Measurements from ENCODE around the gene CDH4. TPM values are rescaled to one million over a fixed set of nuclear protein-coding genes. Genes with fewer than 3 reads are reported as not detected.

CDH4 gene
- total RNA-seq, 1 experiment from 2014 or later, result not detected

DNA sequence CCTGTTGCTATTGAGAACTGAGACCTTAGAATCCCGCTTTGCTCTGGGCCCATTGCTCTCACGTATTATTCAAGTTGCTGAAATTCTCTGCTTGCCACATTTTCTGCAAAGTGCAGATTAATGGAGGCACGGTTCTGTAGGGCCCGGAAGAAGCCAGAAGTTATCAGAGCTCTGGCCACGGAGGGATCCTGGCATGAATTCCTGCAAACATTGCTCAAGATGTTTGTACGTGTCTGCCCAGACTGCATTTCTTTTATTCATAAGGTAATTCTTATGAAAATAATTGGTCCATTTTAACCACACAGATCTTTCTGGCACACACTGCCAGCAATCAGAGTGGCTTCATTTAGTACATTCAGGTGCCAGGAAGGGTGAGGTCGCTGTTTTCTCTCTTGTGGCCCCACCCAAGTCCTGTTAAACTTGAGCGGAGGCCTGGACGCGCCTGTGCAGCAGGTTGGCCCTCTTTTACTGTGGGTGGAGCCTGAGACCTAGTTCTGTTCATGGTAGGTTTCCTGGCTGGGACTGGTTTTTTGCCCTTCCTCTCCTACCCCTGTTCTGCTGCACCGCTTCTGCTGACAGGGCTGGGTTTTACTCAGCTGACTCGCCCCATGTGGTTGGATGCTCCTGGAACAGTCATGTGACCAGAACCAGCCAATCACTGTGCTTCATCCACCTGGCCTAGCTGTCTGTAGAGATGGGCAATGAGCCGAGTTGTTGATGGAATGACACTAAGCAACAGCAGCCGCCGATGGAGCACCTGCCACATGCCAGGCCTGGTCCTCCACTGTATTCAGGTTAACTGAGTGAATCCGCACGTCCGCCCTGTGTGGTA is 230.2 kb downstream of the CDH4 start:
- Histone ChIP-seq H3K27me3 (replicated peaks; ENCODE audit: control insufficient read depth, insufficient read depth, low read length) (no peaks in the 10 kb centered on the region), H3K36me3 (ENCODE audit: control insufficient read depth, insufficient read depth, low read length) (no peaks in the 10 kb centered on the region), H3K4me1 (no peaks in the 10 kb centered on the region), H3K9me3 (peaks cover 6% of the 10 kb centered on the region), H3K4me3 (ENCODE audit: low read depth, low read length) (no peak overlapping the region)
- CTCF ChIA-PET, result no interaction called here
- peak in 1 of 2 experiments; percentile 18 for DNase-seq
- POLR2A ChIA-PET, result no interaction called here
- H3K36me3 Mint-ChIP-seq (ENCODE audit: insufficient read depth, unreplicated experiment), result no peaks in the 10 kb centered on the region
- TF ChIP-seq, protein P1, sequence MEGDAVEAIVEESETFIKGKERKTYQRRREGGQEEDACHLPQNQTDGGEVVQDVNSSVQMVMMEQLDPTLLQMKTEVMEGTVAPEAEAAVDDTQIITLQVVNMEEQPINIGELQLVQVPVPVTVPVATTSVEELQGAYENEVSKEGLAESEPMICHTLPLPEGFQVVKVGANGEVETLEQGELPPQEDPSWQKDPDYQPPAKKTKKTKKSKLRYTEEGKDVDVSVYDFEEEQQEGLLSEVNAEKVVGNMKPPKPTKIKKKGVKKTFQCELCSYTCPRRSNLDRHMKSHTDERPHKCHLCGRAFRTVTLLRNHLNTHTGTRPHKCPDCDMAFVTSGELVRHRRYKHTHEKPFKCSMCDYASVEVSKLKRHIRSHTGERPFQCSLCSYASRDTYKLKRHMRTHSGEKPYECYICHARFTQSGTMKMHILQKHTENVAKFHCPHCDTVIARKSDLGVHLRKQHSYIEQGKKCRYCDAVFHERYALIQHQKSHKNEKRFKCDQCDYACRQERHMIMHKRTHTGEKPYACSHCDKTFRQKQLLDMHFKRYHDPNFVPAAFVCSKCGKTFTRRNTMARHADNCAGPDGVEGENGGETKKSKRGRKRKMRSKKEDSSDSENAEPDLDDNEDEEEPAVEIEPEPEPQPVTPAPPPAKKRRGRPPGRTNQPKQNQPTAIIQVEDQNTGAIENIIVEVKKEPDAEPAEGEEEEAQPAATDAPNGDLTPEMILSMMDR (IDR thresholded peaks at IDR 0.05; ENCODE audit: insufficient read depth in 1 of 2, low read depth in 1 of 2, low read length in 1 of 2, severe bottlenecking in 1 of 2, unreplicated experiment in 1 of 2), result no peak
- H3K4me3 Mint-ChIP-seq (ENCODE audit: unreplicated experiment), result no peak overlapping the region
- H3K27me3 Mint-ChIP-seq (ENCODE audit: insufficient read depth, unreplicated experiment), result peaks cover 17% of the 10 kb centered on the region
- intact Hi-C loops (cut with micrococcal nuclease; ENCODE audit: unreplicated experiment), result no loop called here
- H3K9me3 Mint-ChIP-seq (ENCODE audit: unreplicated experiment), result peaks cover 21% of the 10 kb centered on the region
- no TSS peak for BruUV-seq (replicated peaks)
- no peaks in the 10 kb centered on the region for H3K4me1 Mint-ChIP-seq (ENCODE audit: low read depth, unreplicated experiment)
- H3K27ac Mint-ChIP-seq (ENCODE audit: unreplicated experiment), result no peak overlapping the region

DNA sequence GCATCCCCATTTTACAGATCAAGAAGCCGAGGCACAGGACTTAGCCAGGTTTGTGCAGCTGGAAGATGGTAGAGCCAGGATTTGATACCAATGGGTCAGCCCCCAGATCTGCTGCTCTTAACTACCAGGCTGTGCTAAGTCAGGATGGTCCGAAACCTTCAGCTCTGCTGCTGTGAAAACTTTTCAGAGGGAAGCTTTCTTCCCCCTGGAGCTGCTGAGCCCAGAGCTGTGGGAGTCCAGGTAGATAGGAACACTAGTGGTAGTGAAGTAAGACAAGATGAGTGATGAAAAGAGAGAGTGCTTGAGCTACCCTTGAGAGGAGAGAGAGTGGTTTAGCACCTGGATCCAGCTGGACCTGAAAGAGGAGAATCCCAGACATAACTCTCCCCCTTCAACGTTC is 230.8 kb downstream of the CDH4 start:
- DNase-seq, result no peak
- H3K36me3 ChIP-seq (ENCODE audit: control insufficient read depth, insufficient read depth, low read length), result no peaks in the 10 kb centered on the region
- H3K4me3 ChIP-seq (ENCODE audit: low read depth, low read length), result no peak overlapping the region
- Mint-ChIP-seq H3K9me3 (ENCODE audit: unreplicated experiment) (peaks cover 21% of the 10 kb centered on the region), H3K27ac (ENCODE audit: unreplicated experiment) (no peak overlapping the region), H3K4me3 (ENCODE audit: unreplicated experiment) (no peak overlapping the region), H3K4me1 (ENCODE audit: low read depth, unreplicated experiment) (no peaks in the 10 kb centered on the region), H3K36me3 (ENCODE audit: insufficient read depth, unreplicated experiment) (no peaks in the 10 kb centered on the region), H3K27me3 (ENCODE audit: insufficient read depth, unreplicated experiment) (peaks cover 13% of the 10 kb centered on the region)
- ChIA-PET CTCF (no interaction called here), POLR2A (no interaction called here)
- intact Hi-C loops (cut with micrococcal nuclease; ENCODE audit: unreplicated experiment), result no loop called here
- H3K9me3 ChIP-seq, result peaks cover 6% of the 10 kb centered on the region
- BruUV-seq (replicated peaks), result no TSS peak
- H3K4me1 ChIP-seq, result no peaks in the 10 kb centered on the region
- no peaks in the 10 kb centered on the region for H3K27me3 ChIP-seq (replicated peaks; ENCODE audit: control insufficient read depth, insufficient read depth, low read length)
- TF ChIP-seq, protein P1 (IDR thresholded peaks at IDR 0.05; ENCODE audit: insufficient read depth in 1 of 2, low read depth in 1 of 2, low read length in 1 of 2, severe bottlenecking in 1 of 2, unreplicated experiment in 1 of 2), result no peak

DNA sequence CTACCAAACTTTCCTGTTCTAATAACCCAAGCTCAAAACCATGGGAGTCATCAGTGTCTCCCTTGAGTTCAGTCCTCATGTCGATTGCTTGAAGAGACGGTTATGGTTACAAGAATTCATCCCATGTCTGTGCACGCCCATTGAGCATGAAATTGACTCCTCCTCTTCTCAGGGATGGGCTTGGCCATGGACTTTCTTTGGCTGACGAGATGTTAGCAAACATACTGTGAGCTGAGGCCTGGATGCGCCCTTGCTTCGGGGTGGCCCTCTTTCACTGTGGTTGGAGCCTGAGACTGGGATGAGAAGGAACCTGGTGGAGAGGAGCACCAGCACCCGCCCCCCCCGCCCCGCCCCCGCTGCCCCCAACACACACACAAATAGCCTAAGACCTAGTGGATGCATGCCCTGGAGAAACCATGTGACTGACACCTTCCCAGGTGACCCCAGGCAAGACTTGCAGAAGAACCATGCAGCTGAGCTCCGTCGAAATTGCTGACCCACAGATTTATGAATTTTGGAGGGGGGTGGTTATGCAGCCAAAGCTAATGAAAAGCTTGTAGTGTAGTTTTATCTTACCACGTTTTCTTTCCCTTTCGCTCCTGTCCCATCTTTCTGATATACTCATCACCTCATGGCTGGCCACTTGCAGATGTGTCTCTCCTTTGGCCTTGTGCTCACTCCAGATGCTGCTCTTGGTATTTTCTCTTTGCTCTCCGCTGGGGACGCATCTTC is 231.4 kb downstream of the CDH4 start:
- H3K4me3 ChIP-seq (ENCODE audit: low read depth, low read length), result no peak overlapping the region
- H3K9me3 ChIP-seq, result peaks cover 6% of the 10 kb centered on the region
- Mint-ChIP-seq H3K27me3 (ENCODE audit: insufficient read depth, unreplicated experiment) (peaks cover 12% of the 10 kb centered on the region), H3K36me3 (ENCODE audit: insufficient read depth, unreplicated experiment) (no peaks in the 10 kb centered on the region), H3K4me3 (ENCODE audit: unreplicated experiment) (no peak overlapping the region), H3K9me3 (ENCODE audit: unreplicated experiment) (peaks cover 21% of the 10 kb centered on the region), H3K4me1 (ENCODE audit: low read depth, unreplicated experiment) (no peaks in the 10 kb centered on the region), H3K27ac (ENCODE audit: unreplicated experiment) (no peak overlapping the region)
- no TSS peak for BruUV-seq (replicated peaks)
- POLR2A ChIA-PET, result no interaction called here
- H3K27me3 ChIP-seq (replicated peaks; ENCODE audit: control insufficient read depth, insufficient read depth, low read length), result no peaks in the 10 kb centered on the region
- no peaks in the 10 kb centered on the region for H3K4me1 ChIP-seq
- H3K36me3 ChIP-seq (ENCODE audit: control insufficient read depth, insufficient read depth, low read length), result no peaks in the 10 kb centered on the region
- intact Hi-C loops (cut with micrococcal nuclease; ENCODE audit: unreplicated experiment), result no loop called here
- CTCF ChIA-PET, result no interaction called here
- TF ChIP-seq, protein P1 (IDR thresholded peaks at IDR 0.05; ENCODE audit: insufficient read depth in 1 of 2, low read depth in 1 of 2, low read length in 1 of 2, severe bottlenecking in 1 of 2, unreplicated experiment in 1 of 2), result no peak
- DNase-seq, result no peak
